Measurements from ENCODE around the gene RNF40.

GRCh38 chr16:30766206-30766932 is 4.2 kb downstream of the RNF40 start:
- TF ChIP-seq CTCF (IDR thresholded peaks at IDR 0.05; ENCODE audit: control extremely low read depth in 1 of 3, insufficient read depth in 1 of 3, low read depth in 1 of 3, low read length in 3 of 3) (no peak), POLR2A (IDR thresholded peaks at IDR 0.05; ENCODE audit: control extremely low read depth in 1 of 2, low read depth in 2 of 2, low read length in 2 of 2) (no peak), YY1 (IDR thresholded peaks at IDR 0.05; ENCODE audit: low read depth, low read length) (no peak), EP300 (IDR thresholded peaks at IDR 0.05; ENCODE audit: borderline replicate concordance in 1 of 2, low read depth in 2 of 2, low read length in 2 of 2) (no peak), EGR1 (IDR thresholded peaks at IDR 0.05; ENCODE audit: borderline replicate concordance, low read depth, low read length) (no peak), BACH1 (IDR thresholded peaks at IDR 0.05; ENCODE audit: low read length) (no peak), MAFK (IDR thresholded peaks at IDR 0.05; ENCODE audit: low read depth, low read length) (no peak), SP1 (IDR thresholded peaks at IDR 0.05; ENCODE audit: low read depth, low read length) (no peak), TAF7 (optimal IDR thresholded peaks at IDR 0.05; ENCODE audit: borderline replicate concordance, low read depth, low read length) (no peak), POLR2AphosphoS5 (IDR thresholded peaks at IDR 0.05; ENCODE audit: low read depth, low read length) (no peak), RFX5 (IDR thresholded peaks at IDR 0.05; ENCODE audit: borderline replicate concordance, low read depth, low read length) (no peak), ATF2 (IDR thresholded peaks at IDR 0.05; ENCODE audit: low read length) (no peak), ZNF274 (IDR thresholded peaks at IDR 0.05; ENCODE audit: borderline replicate concordance, extremely low read depth, low read length) (no peak), ATF3 (IDR thresholded peaks at IDR 0.05; ENCODE audit: insufficient read depth, low read depth, low read length) (no peak)

All from H1 (cell line).